Neural cell (in vitro differentiated cells): ENCODE measurements around the gene ABCF3. TPM values are rescaled to one million over a fixed set of nuclear protein-coding genes. Genes with fewer than 3 reads are reported as not detected.

Source experiments
- H2AFZ ChIP-seq: fragments of 200-600, 300-800 bp; sonication (generic), shearing (Covaris generic); 2 replicates; pipeline ENCODE4 v1.6.0; 2014; ENCODE audit warnings: low read depth, mild to moderate bottlenecking, antibody characterized with exemption, low read length, moderate library complexity
- H3F3A ChIP-seq: fragments of 200-600 bp; shearing (Covaris generic); 2 replicates; pipeline ENCODE4 v1.6.1; 2016; ENCODE audit warnings: mild to moderate bottlenecking, moderate library complexity, mixed read lengths, antibody characterized with exemption, low read length; ENCODE audit not compliant: insufficient read depth, poor library complexity, severe bottlenecking
- H3K27ac ChIP-seq: fragments of 200-600, 300-800 bp; sonication (generic), shearing (Covaris generic); 2 replicates; pipeline ENCODE4 v1.5.1; 2014; ENCODE audit warnings: mild to moderate bottlenecking, low read length, moderate library complexity
- H3K27me3 ChIP-seq: fragments of 300-800, 200-600 bp; sonication (generic), shearing (Covaris generic); 2 replicates; pipeline ENCODE4 v1.6.0; 2014; ENCODE audit warnings: mild to moderate bottlenecking, low read depth, low read length, moderate library complexity; ENCODE audit not compliant: insufficient read depth
- H3K36me3 ChIP-seq: fragments of 300-800, 200-600 bp; sonication (generic), shearing (Covaris generic); 2 replicates; pipeline ENCODE4 v1.5.1; 2014; ENCODE audit warnings: mild to moderate bottlenecking, antibody characterized with exemption, low read length, moderate library complexity; ENCODE audit not compliant: insufficient read depth
- H3K4me2 ChIP-seq: fragments of 300-800, 200-600 bp; sonication (generic), shearing (Covaris generic); 2 replicates; pipeline ENCODE4 v1.6.0; 2014; ENCODE audit warnings: mild to moderate bottlenecking, low read length
- H3K4me3 ChIP-seq: fragments of 300-800, 200-600 bp; sonication (generic), shearing (Covaris generic); 2 replicates; pipeline ENCODE4 v1.5.1; 2014; ENCODE audit warnings: mild to moderate bottlenecking, low read length, moderate library complexity
- H3K79me2 ChIP-seq: fragments of 200-600 bp; shearing (Covaris generic); replicated peaks from 2 replicates; pipeline ENCODE4 v1.6.0; 2014; ENCODE audit warnings: mild to moderate bottlenecking, low read length, moderate library complexity; ENCODE audit not compliant: insufficient read depth
- H3K9ac ChIP-seq: fragments of 300-800, 200-600 bp; sonication (generic), shearing (Covaris generic); 2 replicates; pipeline ENCODE4 v1.6.1; 2016; ENCODE audit warnings: mild to moderate bottlenecking, low read length, mixed read lengths
- H3K9me2 ChIP-seq: fragments of 200-600 bp; shearing (Covaris generic); 2 replicates; pipeline ENCODE4 v1.6.1; 2016; ENCODE audit warnings: mild to moderate bottlenecking, low read length, mixed read lengths; ENCODE audit not compliant: insufficient read depth
- H3K9me3 ChIP-seq: fragments of 200-600, 300-800 bp; sonication (generic), shearing (Covaris generic); 2 replicates; pipeline ENCODE4 v1.6.1; 2016; ENCODE audit warnings: mild to moderate bottlenecking, mixed run types, low read length, moderate library complexity, mixed read lengths
- H4K20me1 ChIP-seq: fragments of 200-600 bp; shearing (Covaris generic); 2 replicates; pipeline ENCODE4 v1.6.1; 2016; ENCODE audit warnings: mild to moderate bottlenecking, mixed run types; ENCODE audit not compliant: insufficient read depth
- EP300 ChIP-seq: fragments of 450-650 bp; conservative IDR thresholded peaks from 2 replicates; pipeline ENCODE4 v1.6.1; 2014; ENCODE audit warnings: antibody characterized with exemption, mild to moderate bottlenecking, moderate library complexity; ENCODE audit not compliant: poor library complexity, severe bottlenecking
- EZH2 ChIP-seq: fragments of 200-600, 300-800 bp; shearing (Covaris generic), sonication (generic); IDR thresholded peaks from 2 replicates; pipeline ENCODE4 v1.6.1; 2014; ENCODE audit warnings: antibody characterized with exemption, low read length, borderline replicate concordance, mild to moderate bottlenecking; ENCODE audit not compliant: insufficient read depth, poor library complexity, severe bottlenecking
- MXI1 ChIP-seq: fragments of 450-650 bp; conservative IDR thresholded peaks from 2 replicates; pipeline ENCODE4 v1.6.1; 2014; ENCODE audit warnings: antibody characterized with exemption, mild to moderate bottlenecking; ENCODE audit not compliant: poor library complexity, severe bottlenecking
- POLR2AphosphoS5 ChIP-seq: IDR thresholded peaks from 2 replicates; pipeline ENCODE4 v1.6.1; 2012
- RAD21 ChIP-seq: fragments of 450-650 bp; conservative IDR thresholded peaks from 2 replicates; pipeline ENCODE4 v1.6.1; 2014; ENCODE audit warnings: antibody characterized with exemption, mild to moderate bottlenecking, moderate library complexity
- SMC3 ChIP-seq: fragments of 450-650 bp; conservative IDR thresholded peaks from 2 replicates; pipeline ENCODE4 v1.6.1; 2014; ENCODE audit warnings: antibody characterized with exemption, mild to moderate bottlenecking, moderate library complexity; ENCODE audit not compliant: poor library complexity
- TAF1 ChIP-seq: IDR thresholded peaks from 2 replicates; pipeline ENCODE4 v1.6.1; 2012; ENCODE audit warnings: low read depth
- polyA plus RNA-seq: library from polyadenylated mRNA; depleted of rRNA; stranded (reverse); fragments of >200 nt; gene quantifications from 2 replicates; pipeline ENCODE4 v1.2.3, GENCODE V29; 2014
- TF ChIP-seq, protein P1 (sequence below): fragments of 450-650 bp; IDR thresholded peaks from 2 replicates; pipeline ENCODE4 v1.5.1; 2014; ENCODE audit warnings: antibody characterized with exemption, mild to moderate bottlenecking, moderate library complexity; ENCODE audit not compliant: poor library complexity, severe bottlenecking
- TF ChIP-seq, protein P2 (sequence below): IDR thresholded peaks from 2 replicates; pipeline ENCODE4 v1.6.1; 2012; ENCODE audit warnings: borderline replicate concordance

Gene ABCF3
- polyA plus RNA-seq, 1 donor from 2014 or later: 40.3 TPM

DNA sequence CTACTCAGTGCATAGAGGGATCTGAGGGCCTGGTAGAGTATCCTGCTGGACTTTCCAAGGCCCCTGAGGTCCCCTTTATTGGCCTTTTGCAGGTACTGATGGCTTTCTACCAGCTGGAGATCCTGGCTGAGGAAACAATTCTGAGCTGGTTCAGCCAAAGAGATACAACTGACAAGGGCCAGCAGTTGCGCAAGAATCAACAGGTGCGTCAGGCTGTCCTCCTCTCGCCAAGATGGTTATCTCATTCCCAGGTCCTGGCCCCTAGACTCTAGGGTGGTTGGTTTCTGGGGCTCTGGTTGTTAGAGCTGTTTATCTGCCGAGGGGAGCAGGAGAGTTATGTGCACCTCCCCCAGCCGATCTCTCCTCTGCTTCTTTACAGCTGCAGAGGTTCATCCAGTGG, 41.5 kb upstream of the ABCF3 start:
- H3K9ac ChIP-seq: no peak overlapping the region
- TF ChIP-seq EZH2 (no peak), POLR2AphosphoS5 (no peak), MXI1 (no peak), SMC3 (no peak), RAD21 (no peak), EP300 (no peak), TAF1 (no peak)
- TF ChIP-seq, protein P1, sequence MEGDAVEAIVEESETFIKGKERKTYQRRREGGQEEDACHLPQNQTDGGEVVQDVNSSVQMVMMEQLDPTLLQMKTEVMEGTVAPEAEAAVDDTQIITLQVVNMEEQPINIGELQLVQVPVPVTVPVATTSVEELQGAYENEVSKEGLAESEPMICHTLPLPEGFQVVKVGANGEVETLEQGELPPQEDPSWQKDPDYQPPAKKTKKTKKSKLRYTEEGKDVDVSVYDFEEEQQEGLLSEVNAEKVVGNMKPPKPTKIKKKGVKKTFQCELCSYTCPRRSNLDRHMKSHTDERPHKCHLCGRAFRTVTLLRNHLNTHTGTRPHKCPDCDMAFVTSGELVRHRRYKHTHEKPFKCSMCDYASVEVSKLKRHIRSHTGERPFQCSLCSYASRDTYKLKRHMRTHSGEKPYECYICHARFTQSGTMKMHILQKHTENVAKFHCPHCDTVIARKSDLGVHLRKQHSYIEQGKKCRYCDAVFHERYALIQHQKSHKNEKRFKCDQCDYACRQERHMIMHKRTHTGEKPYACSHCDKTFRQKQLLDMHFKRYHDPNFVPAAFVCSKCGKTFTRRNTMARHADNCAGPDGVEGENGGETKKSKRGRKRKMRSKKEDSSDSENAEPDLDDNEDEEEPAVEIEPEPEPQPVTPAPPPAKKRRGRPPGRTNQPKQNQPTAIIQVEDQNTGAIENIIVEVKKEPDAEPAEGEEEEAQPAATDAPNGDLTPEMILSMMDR: no peak
- TF ChIP-seq, protein P2, sequence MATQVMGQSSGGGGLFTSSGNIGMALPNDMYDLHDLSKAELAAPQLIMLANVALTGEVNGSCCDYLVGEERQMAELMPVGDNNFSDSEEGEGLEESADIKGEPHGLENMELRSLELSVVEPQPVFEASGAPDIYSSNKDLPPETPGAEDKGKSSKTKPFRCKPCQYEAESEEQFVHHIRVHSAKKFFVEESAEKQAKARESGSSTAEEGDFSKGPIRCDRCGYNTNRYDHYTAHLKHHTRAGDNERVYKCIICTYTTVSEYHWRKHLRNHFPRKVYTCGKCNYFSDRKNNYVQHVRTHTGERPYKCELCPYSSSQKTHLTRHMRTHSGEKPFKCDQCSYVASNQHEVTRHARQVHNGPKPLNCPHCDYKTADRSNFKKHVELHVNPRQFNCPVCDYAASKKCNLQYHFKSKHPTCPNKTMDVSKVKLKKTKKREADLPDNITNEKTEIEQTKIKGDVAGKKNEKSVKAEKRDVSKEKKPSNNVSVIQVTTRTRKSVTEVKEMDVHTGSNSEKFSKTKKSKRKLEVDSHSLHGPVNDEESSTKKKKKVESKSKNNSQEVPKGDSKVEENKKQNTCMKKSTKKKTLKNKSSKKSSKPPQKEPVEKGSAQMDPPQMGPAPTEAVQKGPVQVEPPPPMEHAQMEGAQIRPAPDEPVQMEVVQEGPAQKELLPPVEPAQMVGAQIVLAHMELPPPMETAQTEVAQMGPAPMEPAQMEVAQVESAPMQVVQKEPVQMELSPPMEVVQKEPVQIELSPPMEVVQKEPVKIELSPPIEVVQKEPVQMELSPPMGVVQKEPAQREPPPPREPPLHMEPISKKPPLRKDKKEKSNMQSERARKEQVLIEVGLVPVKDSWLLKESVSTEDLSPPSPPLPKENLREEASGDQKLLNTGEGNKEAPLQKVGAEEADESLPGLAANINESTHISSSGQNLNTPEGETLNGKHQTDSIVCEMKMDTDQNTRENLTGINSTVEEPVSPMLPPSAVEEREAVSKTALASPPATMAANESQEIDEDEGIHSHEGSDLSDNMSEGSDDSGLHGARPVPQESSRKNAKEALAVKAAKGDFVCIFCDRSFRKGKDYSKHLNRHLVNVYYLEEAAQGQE: no peak
- no peak overlapping the region for H3K4me2 ChIP-seq
- H4K20me1 ChIP-seq: no peaks in the 10 kb centered on the region
- no peaks in the 10 kb centered on the region for H3F3A ChIP-seq
- H3K27me3 ChIP-seq: no peaks in the 10 kb centered on the region
- no peak overlapping the region for H3K4me3 ChIP-seq
- no peaks in the 10 kb centered on the region for H3K9me2 ChIP-seq
- no peak overlapping the region for H2AFZ ChIP-seq
- H3K36me3 ChIP-seq: no peaks in the 10 kb centered on the region
- H3K9me3 ChIP-seq: no peaks in the 10 kb centered on the region
- no peak overlapping the region for H3K27ac ChIP-seq
- no peaks in the 10 kb centered on the region for H3K79me2 ChIP-seq

DNA sequence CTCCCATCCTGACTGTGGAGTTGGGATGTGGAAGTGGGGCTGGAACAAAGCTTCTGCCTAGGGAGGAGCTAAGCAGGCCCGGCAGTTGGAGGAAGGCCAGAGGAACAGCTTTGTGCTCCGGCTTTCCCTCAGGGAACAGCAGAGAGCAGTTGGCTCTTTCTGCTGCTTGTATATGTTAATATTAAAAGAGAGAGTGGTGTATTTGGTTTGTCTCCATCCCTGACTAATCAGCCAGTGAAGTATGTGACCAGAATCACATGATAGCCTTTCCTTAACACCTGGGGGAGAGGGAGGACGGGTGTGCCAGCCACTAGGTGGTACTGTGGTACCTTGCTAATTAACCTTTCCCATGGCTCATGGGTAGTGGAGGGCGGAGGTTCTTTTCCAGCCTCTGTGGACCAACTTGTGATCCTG, 40.9 kb upstream of the ABCF3 start:
- H3K4me2 ChIP-seq: no peak overlapping the region
- H3K9me2 ChIP-seq: no peaks in the 10 kb centered on the region
- TF ChIP-seq, protein P1: peak; percentile 33
- TF ChIP-seq SMC3 (no peak), RAD21 (no peak), POLR2AphosphoS5 (no peak), EP300 (no peak), TAF1 (no peak), EZH2 (no peak)
- TF ChIP-seq, protein P2: no peak
- H3K27ac ChIP-seq: no peak overlapping the region
- H3K36me3 ChIP-seq: no peaks in the 10 kb centered on the region
- no peaks in the 10 kb centered on the region for H3K79me2 ChIP-seq
- no peaks in the 10 kb centered on the region for H3F3A ChIP-seq
- no peak overlapping the region for H3K9ac ChIP-seq
- no peaks in the 10 kb centered on the region for H3K9me3 ChIP-seq
- no peaks in the 10 kb centered on the region for H3K27me3 ChIP-seq
- no peaks in the 10 kb centered on the region for H4K20me1 ChIP-seq
- H3K4me3 ChIP-seq: no peak overlapping the region
- H2AFZ ChIP-seq: no peak overlapping the region
